HepG2 (cell line): Measurements from ENCODE around the gene ABCF1. TPM values are rescaled to one million over a fixed set of nuclear protein-coding genes. Genes with fewer than 3 reads are reported as not detected.

Experiments
- ATF5 ChIP-seq: sonication (generic); formaldehyde crosslinking; IDR thresholded peaks from 2 replicates; pipeline ENCODE4 v1.4.0; 2020; ENCODE audit warnings: mild to moderate bottlenecking, low read depth, missing genetic modification reagents
- DBP ChIP-seq: sonication (generic); formaldehyde crosslinking; IDR thresholded peaks from 2 replicates; pipeline ENCODE4 v1.4.0; 2020; ENCODE audit warnings: missing genetic modification reagents; ENCODE audit errors: not compliant biosample characterization
- ELF4 ChIP-seq: sonication (generic); formaldehyde crosslinking; IDR thresholded peaks from 2 replicates; pipeline ENCODE4 v1.5.0; 2020; ENCODE audit warnings: missing genetic modification reagents, mild to moderate bottlenecking, moderate library complexity, borderline replicate concordance
- FOXP4 ChIP-seq: sonication (generic); formaldehyde crosslinking; IDR thresholded peaks from 2 replicates; pipeline ENCODE4 v1.4.0; 2020; ENCODE audit warnings: missing genetic modification reagents
- HBP1 ChIP-seq: IDR thresholded peaks from 2 replicates; pipeline ENCODE4 v1.6.1; 2016; ENCODE audit warnings: low read depth, control low read depth
- MEIS2 ChIP-seq: sonication (generic); formaldehyde crosslinking; IDR thresholded peaks from 2 replicates; pipeline ENCODE4 v1.9.0; 2021; ENCODE audit warnings: mild to moderate bottlenecking, missing genetic modification reagents
- ZBTB26 ChIP-seq: IDR thresholded peaks from 2 replicates; pipeline ENCODE4 v1.6.1; 2016; ENCODE audit warnings: missing compliant biosample characterization, missing genetic modification reagents, borderline replicate concordance
- ZBTB34 ChIP-seq: sonication (generic); formaldehyde crosslinking; IDR thresholded peaks from 2 replicates; pipeline ENCODE4 v1.8.0; 2022; ENCODE audit warnings: mild to moderate bottlenecking, missing genetic modification reagents
- ZFP36L2 ChIP-seq: sonication (generic); formaldehyde crosslinking; IDR thresholded peaks from 2 replicates; pipeline ENCODE4 v1.4.0; 2020; ENCODE audit warnings: missing genetic modification reagents
- ZNF264 ChIP-seq: sonication (generic); formaldehyde crosslinking; IDR thresholded peaks from 2 replicates; pipeline ENCODE4 v1.4.0; 2020; ENCODE audit warnings: missing genetic modification reagents
- ZNF816 ChIP-seq: sonication (generic); formaldehyde crosslinking; IDR thresholded peaks from 2 replicates; pipeline ENCODE4 v1.8.0; 2022; ENCODE audit warnings: missing genetic modification reagents, mild to moderate bottlenecking, borderline replicate concordance
- ZXDC ChIP-seq: sonication (generic); formaldehyde crosslinking; IDR thresholded peaks from 2 replicates; pipeline ENCODE4 v1.5.0; 2020; ENCODE audit warnings: mild to moderate bottlenecking, missing genetic modification reagents
- polyA plus RNA-seq, 8 experiments: library from polyadenylated mRNA; depleted of rRNA in 3 of 8; stranded (reverse) in 7 of 8; unstranded in 1 of 8; fragments of >200 nt; fragmentation: Illumina TruSeq in 4 of 8; extraction: Trizol in 4 of 8; gene quantifications; 2 replicates each; pipeline versions ENCODE4 v1.2.1 to v1.2.3, GENCODE V29; 2011 to 2016; ENCODE audit warnings: low read depth in 4 of 8, missing spikeins in 1 of 8, mixed read lengths in 1 of 8; ENCODE audit not compliant: insufficient read depth in 1 of 8
- total RNA-seq, 5 experiments: library from RNA; depleted of rRNA; stranded (reverse); fragments of >200 nt; fragmentation: Illumina TruSeq; extraction: Trizol; gene quantifications; 2 replicates each; pipeline ENCODE4 v1.2.3, GENCODE V29; 2016; ENCODE audit warnings: low read depth in 1 of 5

The ABCF1 gene
- total and polyA plus RNA-seq, 2 of the 13 experiments (the other 11 are each of a cell fraction or from before 2014, with no cell fraction given) = 25.4 to 98.9 TPM

- TF ChIP-seq ZBTB34 (CRISPR knock-in tag) = peak; percentile 92
- TF ChIP-seq ATF5 (CRISPR knock-in tag) = peak; percentile 96
- peak; percentile 73; the same call in 1 of the 2 replicates for TF ChIP-seq ZBTB26 (CRISPR knock-in tag)
- TF ChIP-seq MEIS2 (CRISPR knock-in tag) = no peak
- peak; percentile 57; the same call in 1 of the 2 replicates for TF ChIP-seq ZNF264 (CRISPR knock-in tag)
- 0 out of 2 replicates have a peak, but pooled peaks have one; percentile 46 for TF ChIP-seq ZFP36L2
- peak; percentile 91 for TF ChIP-seq ELF4
- TF ChIP-seq ZNF816 (CRISPR knock-in tag) = peak; percentile 85; the same call in 1 of the 2 replicates
- TF ChIP-seq DBP (CRISPR knock-in tag) = no peak
- TF ChIP-seq FOXP4 (CRISPR knock-in tag) = no peak
- no peak; the same call in 1 of the 2 replicates for TF ChIP-seq HBP1 (CRISPR knock-in tag)
- TF ChIP-seq ZXDC (CRISPR knock-in tag) = peak; percentile 22; the same call in 1 of the 2 replicates
Measured at GRCh38 chr6:30556906-30557682, 14.1 kb upstream of the ABCF1 start, which contains the start of gene PRR3 (continued).
